Endodermal cell (in vitro differentiated cells): ENCODE results near the gene CCDC171. TPM values are rescaled to one million over a fixed set of nuclear protein-coding genes. Genes with fewer than 3 reads are reported as not detected.

Experiments
- DNase-seq: peaks from one replicate; pipeline ENCODE4 v3.0.0-alpha.2; 2017
- H3K27ac ChIP-seq: 2 replicates; pipeline ENCODE4 v1.5.1; 2013; ENCODE audit warnings: mild to moderate bottlenecking, low read depth, low read length, moderate library complexity
- H3K27me3 ChIP-seq: 2 replicates; pipeline ENCODE4 v1.6.1; 2013; ENCODE audit warnings: mild to moderate bottlenecking, low read length, moderate library complexity; ENCODE audit not compliant: insufficient read depth, control insufficient read depth, poor library complexity, severe bottlenecking
- H3K36me3 ChIP-seq: 2 replicates; pipeline ENCODE4 v1.7.0; 2013; ENCODE audit warnings: mild to moderate bottlenecking, low read length, moderate library complexity; ENCODE audit not compliant: control insufficient read depth, insufficient read depth
- H3K4me1 ChIP-seq: one replicate; pipeline ENCODE4 v1.7.0; 2013; ENCODE audit warnings: low read length; ENCODE audit not compliant: control insufficient read depth, insufficient read depth
- H3K4me3 ChIP-seq: 2 replicates; pipeline ENCODE4 v1.5.1; 2013; ENCODE audit warnings: mild to moderate bottlenecking, low read length, moderate library complexity
- H3K9ac ChIP-seq: 2 replicates; pipeline ENCODE4 v1.6.1; 2013; ENCODE audit warnings: mild to moderate bottlenecking, low read length, moderate library complexity; ENCODE audit not compliant: poor library complexity, severe bottlenecking; ENCODE audit errors: extremely low read depth
- H3K9me3 ChIP-seq: 2 replicates; pipeline ENCODE4 v1.6.1; 2013; ENCODE audit warnings: mild to moderate bottlenecking, low read length, moderate library complexity; ENCODE audit not compliant: control insufficient read depth
- H3K27ac Mint-ChIP-seq: 2 replicates; pipeline ENCODE4 v1.8.0; 2020; ENCODE audit warnings: mixed read lengths
- H3K27me3 Mint-ChIP-seq: 2 replicates; pipeline ENCODE4 v1.8.0; 2021; ENCODE audit warnings: mild to moderate bottlenecking, mixed read lengths; ENCODE audit not compliant: insufficient read depth
- H3K36me3 Mint-ChIP-seq: 2 replicates; pipeline ENCODE4 v1.8.0; 2020; ENCODE audit warnings: low read depth, mixed read lengths
- H3K4me1 Mint-ChIP-seq: 2 replicates; pipeline ENCODE4 v1.8.0; 2020; ENCODE audit warnings: mixed read lengths
- H3K4me3 Mint-ChIP-seq: 2 replicates; pipeline ENCODE4 v1.8.0; 2020; ENCODE audit warnings: mild to moderate bottlenecking, moderate library complexity, mixed read lengths
- H3K9me3 Mint-ChIP-seq: 2 replicates; pipeline ENCODE4 v1.8.0; 2020; ENCODE audit warnings: mild to moderate bottlenecking, mixed read lengths
- WGBS, 2 experiments: methylation state at CpG; one replicate each; pipeline versions ENCODE4 v1.1.5 to v1.1.7; 2013; ENCODE audit warnings: missing lambda C conversion rate in 2 of 2, mixed read lengths in 1 of 2; ENCODE audit not compliant: insufficient coverage in 1 of 2, insufficient read length in 1 of 2; 5-methylcytosine and 5-hydroxymethylcytosine counted together
- total RNA-seq, 2 donors: library from RNA; stranded (reverse); fragmentation: NEBNext Ultra II Directional in 1 of 2; extraction: Animal tissue kit (Norgen Biotek cat#: 25700) in 1 of 2; gene quantifications; 2 replicates in 1 of 2; 3 replicates in 1 of 2; pipeline ENCODE4 v1.2.1, GENCODE V29; 2021
- TF ChIP-seq, protein P1 (sequence below): fragments of 200-600 bp; sonication (generic); conservative IDR thresholded peaks from 2 replicates; pipeline ENCODE4 v1.5.0; 2021; ENCODE audit warnings: antibody characterized with exemption, mild to moderate bottlenecking

Gene CCDC171
- total RNA-seq, 2 donors from 2014 or later = 6.3 to 6.8 TPM

DNA sequence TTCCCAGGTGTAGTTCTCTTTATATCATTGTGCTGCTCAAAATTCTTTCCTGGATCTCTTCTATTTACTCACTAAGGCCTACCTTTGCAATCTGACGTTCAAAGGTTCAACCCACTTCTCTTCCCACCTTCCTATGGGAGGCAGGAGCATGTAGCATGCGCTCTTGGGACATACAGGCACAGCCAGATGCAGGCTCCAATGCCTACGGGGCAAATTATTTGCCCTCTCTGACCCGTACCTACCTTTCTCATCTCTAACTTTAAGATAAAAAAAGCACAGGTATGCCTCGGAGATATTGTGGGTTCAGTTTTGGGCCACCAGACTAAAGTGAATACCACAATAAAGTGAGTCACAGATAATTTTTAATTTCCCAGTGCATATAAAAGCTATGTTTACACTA lies 460.5 kb downstream of the CCDC171 start:
- Mint-ChIP-seq H3K4me3 (no peak overlapping the region), H3K4me1 (no peaks in the 10 kb centered on the region), H3K9me3 (peaks cover 6% of the 10 kb centered on the region), H3K27ac (no peak overlapping the region), H3K27me3 (no peaks in the 10 kb centered on the region), H3K36me3 (no peaks in the 10 kb centered on the region)
- WGBS, 2 experiments = 74 to 92% methylated on average over 2 to 5 of the region's 5 CpGs
- H3K36me3 ChIP-seq = no peaks in the 10 kb centered on the region
- H3K4me3 ChIP-seq = no peak overlapping the region
- TF ChIP-seq, protein P1, sequence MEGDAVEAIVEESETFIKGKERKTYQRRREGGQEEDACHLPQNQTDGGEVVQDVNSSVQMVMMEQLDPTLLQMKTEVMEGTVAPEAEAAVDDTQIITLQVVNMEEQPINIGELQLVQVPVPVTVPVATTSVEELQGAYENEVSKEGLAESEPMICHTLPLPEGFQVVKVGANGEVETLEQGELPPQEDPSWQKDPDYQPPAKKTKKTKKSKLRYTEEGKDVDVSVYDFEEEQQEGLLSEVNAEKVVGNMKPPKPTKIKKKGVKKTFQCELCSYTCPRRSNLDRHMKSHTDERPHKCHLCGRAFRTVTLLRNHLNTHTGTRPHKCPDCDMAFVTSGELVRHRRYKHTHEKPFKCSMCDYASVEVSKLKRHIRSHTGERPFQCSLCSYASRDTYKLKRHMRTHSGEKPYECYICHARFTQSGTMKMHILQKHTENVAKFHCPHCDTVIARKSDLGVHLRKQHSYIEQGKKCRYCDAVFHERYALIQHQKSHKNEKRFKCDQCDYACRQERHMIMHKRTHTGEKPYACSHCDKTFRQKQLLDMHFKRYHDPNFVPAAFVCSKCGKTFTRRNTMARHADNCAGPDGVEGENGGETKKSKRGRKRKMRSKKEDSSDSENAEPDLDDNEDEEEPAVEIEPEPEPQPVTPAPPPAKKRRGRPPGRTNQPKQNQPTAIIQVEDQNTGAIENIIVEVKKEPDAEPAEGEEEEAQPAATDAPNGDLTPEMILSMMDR = no peak
- H3K27ac ChIP-seq = no peak overlapping the region
- no peak for DNase-seq
- H3K9me3 ChIP-seq = peaks cover 10% of the 10 kb centered on the region
- H3K4me1 ChIP-seq = no peaks in the 10 kb centered on the region
- no peak overlapping the region for H3K9ac ChIP-seq
- H3K27me3 ChIP-seq = no peaks in the 10 kb centered on the region

DNA sequence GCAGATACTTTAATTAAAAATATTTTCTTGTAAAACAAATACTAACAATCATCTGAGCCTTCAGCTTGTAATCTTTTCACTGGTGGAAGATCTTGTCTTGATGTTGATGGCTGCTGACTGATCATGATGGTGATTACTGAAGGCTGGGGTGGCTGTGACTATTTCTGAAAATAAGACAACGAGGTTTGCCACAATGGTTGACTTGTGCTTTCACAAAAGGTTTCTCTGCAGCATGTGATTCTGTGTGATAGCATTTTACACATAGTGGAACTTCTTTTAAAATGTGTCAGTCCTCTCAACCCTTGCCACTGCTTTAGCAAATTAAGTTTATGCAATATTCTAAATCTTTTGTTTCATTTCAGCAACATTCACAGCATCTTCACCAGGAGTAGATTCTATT lies 461.0 kb downstream of the CCDC171 start:
- Histone ChIP-seq H3K27ac (no peak overlapping the region), H3K4me3 (no peak overlapping the region), H3K9me3 (peaks cover 15% of the 10 kb centered on the region), H3K9ac (no peak overlapping the region), H3K27me3 (no peaks in the 10 kb centered on the region), H3K4me1 (no peaks in the 10 kb centered on the region), H3K36me3 (no peaks in the 10 kb centered on the region)
- Mint-ChIP-seq H3K27ac (no peak overlapping the region), H3K4me3 (no peak overlapping the region), H3K4me1 (no peaks in the 10 kb centered on the region), H3K36me3 (no peaks in the 10 kb centered on the region), H3K27me3 (no peaks in the 10 kb centered on the region), H3K9me3 (peaks cover 6% of the 10 kb centered on the region)
- no peak for DNase-seq
- TF ChIP-seq, protein P1 = no peak
- 87 to 100% methylated on average over 1 of the region's 1 CpG for WGBS, 2 experiments

DNA sequence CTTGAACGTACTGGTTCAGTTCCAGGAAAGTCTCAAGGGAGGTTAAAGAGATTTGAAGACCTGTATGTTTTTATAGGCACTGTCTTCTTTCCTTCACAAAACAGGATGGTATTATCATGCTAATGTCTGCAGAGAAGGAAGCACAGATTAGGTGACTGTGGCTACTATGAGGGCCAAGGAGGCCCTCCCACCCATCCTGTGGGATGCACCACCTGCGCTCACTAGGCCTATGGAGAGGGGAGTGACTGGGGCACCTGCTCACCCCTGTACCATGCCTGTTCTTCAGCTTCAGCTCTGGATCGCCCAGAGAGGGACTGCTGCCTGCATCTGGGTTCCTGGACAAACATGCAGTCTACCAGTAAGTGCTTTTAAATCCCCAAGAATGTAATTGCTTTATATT lies 469.4 kb downstream of the CCDC171 start:
- no peak for DNase-seq
- H3K9ac ChIP-seq = no peak overlapping the region
- no peak overlapping the region for H3K27ac ChIP-seq
- no peak overlapping the region for H3K27ac Mint-ChIP-seq
- H3K4me1 Mint-ChIP-seq = no peaks in the 10 kb centered on the region
- H3K4me3 Mint-ChIP-seq = no peak overlapping the region
- H3K27me3 ChIP-seq = no peaks in the 10 kb centered on the region
- no peaks in the 10 kb centered on the region for H3K4me1 ChIP-seq
- TF ChIP-seq, protein P1 = no peak
- H3K9me3 Mint-ChIP-seq = peaks cover 6% of the 10 kb centered on the region
- no peaks in the 10 kb centered on the region for H3K36me3 ChIP-seq
- H3K4me3 ChIP-seq = no peak overlapping the region
- H3K36me3 Mint-ChIP-seq = no peaks in the 10 kb centered on the region
- H3K9me3 ChIP-seq = peaks cover 17% of the 10 kb centered on the region
- no peaks in the 10 kb centered on the region for H3K27me3 Mint-ChIP-seq
- 86 to 89% methylated on average over 1 to 3 of the region's 3 CpGs for WGBS, 2 experiments
